Breast epithelium (tissue), 4 donors: ENCODE measurements around the gene TECR. TPM values are rescaled to one million over a fixed set of nuclear protein-coding genes. Genes with fewer than 3 reads are reported as not detected.

Source experiments
- DNase-seq, 2 donors: peaks; one replicate each; pipeline ENCODE4 v3.0.0-alpha.2; 2019; ENCODE audit warnings: low spot score in 2 of 2
- H3K27ac ChIP-seq, 2 donors: fragments of 200-600 bp; sonication (generic) in 1 of 2; one replicate each; pipeline ENCODE4 v1.5.1; 2016 to 2019; ENCODE audit warnings: mild to moderate bottlenecking in 1 of 2
- H3K27me3 ChIP-seq, 2 donors: fragments of 200-600 bp; sonication (generic) in 1 of 2; one replicate each; pipeline versions ENCODE4 v1.5.1 to v1.6.0; 2017 to 2019; ENCODE audit warnings: control low read depth in 1 of 2, mild to moderate bottlenecking in 1 of 2
- H3K36me3 ChIP-seq: fragments of 200-600 bp; one replicate; pipeline ENCODE4 v1.5.1; 2019
- H3K4me1 ChIP-seq, 2 donors: fragments of 200-600 bp; sonication (generic); one replicate each; pipeline ENCODE4 v1.5.1; 2016 to 2019; ENCODE audit warnings: control low read depth in 1 of 2
- H3K4me3 ChIP-seq, 3 donors: fragments of 200-600 bp; sonication (generic); 1 replicate in 2 of 3; 2 replicates in 1 of 3; pipeline ENCODE4 v1.5.1; 2016 to 2019; ENCODE audit warnings: mild to moderate bottlenecking in 3 of 3, moderate library complexity in 2 of 3
- H3K9me3 ChIP-seq, 2 donors: fragments of 200-600 bp; sonication (generic) in 1 of 2; one replicate each; pipeline ENCODE4 v1.5.1; 2016 to 2019; ENCODE audit warnings: control low read depth in 1 of 2
- CTCF ChIP-seq, 3 donors: fragments of 450-650 bp; IDR thresholded peaks; one replicate each; pipeline ENCODE4 v1.5.1; 2016 to 2017; ENCODE audit warnings: antibody characterized with exemption in 3 of 3, mild to moderate bottlenecking in 3 of 3, moderate library complexity in 3 of 3
- POLR2A ChIP-seq: fragments of 450-650 bp; IDR thresholded peaks from one replicate; pipeline ENCODE4 v1.6.1; 2016; ENCODE audit warnings: antibody characterized with exemption, mild to moderate bottlenecking, moderate library complexity
- POLR2AphosphoS5 ChIP-seq, 3 donors: sonication (generic); formaldehyde crosslinking; IDR thresholded peaks; one replicate each; pipeline ENCODE4 v1.6.1; 2017; ENCODE audit warnings: antibody characterized with exemption in 3 of 3
- intact Hi-C: fragments of 100-400 bp; cut with DNase I; formaldehyde crosslinking; loops from one replicate; pipeline ENCODE4 v1.15.1; 2023; ENCODE audit warnings: low total_unique reads
- total RNA-seq, 3 donors: library from RNA; depleted of rRNA; stranded (reverse); fragments of >200 nt; gene quantifications; one replicate each; pipeline ENCODE4 v1.1.0, GENCODE V29; 2016

Gene TECR
- total RNA-seq, 3 donors from 2014 or later, result 36.1 to 66.9 (median 43.4) TPM

DNA sequence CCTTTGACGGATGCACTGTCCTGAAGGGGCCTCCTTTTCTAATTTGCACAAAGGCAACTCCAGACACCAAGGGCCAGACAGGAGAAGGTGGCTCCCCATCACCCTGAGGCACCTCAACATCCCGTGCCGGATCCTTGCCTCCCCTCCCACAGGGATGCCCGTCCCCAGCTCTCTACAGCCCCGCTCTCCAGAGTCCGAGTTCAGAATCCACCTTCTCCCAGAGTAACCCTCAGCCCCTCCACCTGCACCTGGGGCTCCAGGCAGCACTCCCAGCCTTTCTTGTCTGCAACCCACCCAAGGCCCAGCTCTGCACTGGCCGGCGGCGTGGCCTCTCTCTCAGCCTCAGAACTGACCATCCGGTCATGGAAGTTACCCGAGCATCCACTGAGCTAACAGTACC, 37.7 kb downstream of the TECR start:
- no peaks in the 10 kb centered on the region for H3K9me3 ChIP-seq
- intact Hi-C loops, result loop anchor here (10.0 kb wide), 1 partner anchor 118 kb away; no protein-coding TSS in a partner anchor
- no peaks in the 10 kb centered on the region for H3K36me3 ChIP-seq

DNA sequence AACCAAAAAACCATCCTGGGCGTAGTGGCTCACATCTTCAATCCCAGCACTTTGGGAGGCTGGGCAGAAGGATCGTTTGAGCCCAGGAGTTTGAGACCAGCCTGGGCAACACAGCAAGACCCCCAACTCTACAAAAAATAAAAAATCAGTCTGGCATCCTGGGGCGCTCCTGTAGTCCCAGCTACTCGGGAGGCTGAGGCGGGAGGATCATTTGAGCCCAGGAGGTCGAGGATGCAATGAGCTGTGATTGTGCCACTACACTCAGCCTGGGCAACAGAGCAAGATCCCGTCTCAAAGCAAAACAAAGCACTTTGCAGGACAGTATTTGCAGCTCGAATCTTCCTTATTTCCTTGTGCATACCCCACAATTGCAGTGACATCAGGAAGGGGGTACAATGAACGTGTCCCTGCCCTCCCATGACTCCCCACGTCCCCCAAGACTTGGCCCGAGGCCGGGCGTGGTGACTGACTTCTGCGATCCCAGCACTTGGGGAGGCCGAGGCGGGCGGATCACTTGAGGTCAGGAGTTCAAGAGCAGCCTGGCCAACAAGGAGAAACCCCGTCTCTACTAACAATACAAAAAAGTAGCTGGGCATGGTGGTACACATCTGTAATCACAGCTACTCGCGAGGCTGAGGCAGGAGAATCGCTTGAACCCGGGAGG, 41.6 kb downstream of the TECR start:
- Histone ChIP-seq H3K36me3 (no peaks in the 10 kb centered on the region), H3K27ac (no peak overlapping the region), H3K4me1 (peaks cover 5 to 12% of the 10 kb centered on the region in 2 donors), H3K9me3 (no peaks in the 10 kb centered on the region), H3K27me3 (no peaks in the 10 kb centered on the region), H3K4me3 (peak overlapping the region; percentile 84 to 97 (median 89))
- intact Hi-C loops, result loop anchor here (5.0 kb wide), 1 partner anchor 861 kb away; no protein-coding TSS in a partner anchor
- no peak for DNase-seq
- TF ChIP-seq POLR2A (no peak), POLR2AphosphoS5 (IDR thresholded peaks at IDR 0.05) (no peak), CTCF (IDR thresholded peaks at IDR 0.05) (no peak)

More for the DNA sequence above, 37.7 kb downstream of the TECR start:
- DNase-seq, result no peak
- Histone ChIP-seq H3K27ac (no peak overlapping the region), H3K4me1 (peaks cover 12 to 25% of the 10 kb centered on the region in 2 donors), H3K4me3 (no peak overlapping the region), H3K27me3 (no peaks in the 10 kb centered on the region)
- no peak for TF ChIP-seq CTCF (IDR thresholded peaks at IDR 0.05)
- no peak for TF ChIP-seq POLR2AphosphoS5 (IDR thresholded peaks at IDR 0.05)
- TF ChIP-seq POLR2A, result no peak

DNA sequence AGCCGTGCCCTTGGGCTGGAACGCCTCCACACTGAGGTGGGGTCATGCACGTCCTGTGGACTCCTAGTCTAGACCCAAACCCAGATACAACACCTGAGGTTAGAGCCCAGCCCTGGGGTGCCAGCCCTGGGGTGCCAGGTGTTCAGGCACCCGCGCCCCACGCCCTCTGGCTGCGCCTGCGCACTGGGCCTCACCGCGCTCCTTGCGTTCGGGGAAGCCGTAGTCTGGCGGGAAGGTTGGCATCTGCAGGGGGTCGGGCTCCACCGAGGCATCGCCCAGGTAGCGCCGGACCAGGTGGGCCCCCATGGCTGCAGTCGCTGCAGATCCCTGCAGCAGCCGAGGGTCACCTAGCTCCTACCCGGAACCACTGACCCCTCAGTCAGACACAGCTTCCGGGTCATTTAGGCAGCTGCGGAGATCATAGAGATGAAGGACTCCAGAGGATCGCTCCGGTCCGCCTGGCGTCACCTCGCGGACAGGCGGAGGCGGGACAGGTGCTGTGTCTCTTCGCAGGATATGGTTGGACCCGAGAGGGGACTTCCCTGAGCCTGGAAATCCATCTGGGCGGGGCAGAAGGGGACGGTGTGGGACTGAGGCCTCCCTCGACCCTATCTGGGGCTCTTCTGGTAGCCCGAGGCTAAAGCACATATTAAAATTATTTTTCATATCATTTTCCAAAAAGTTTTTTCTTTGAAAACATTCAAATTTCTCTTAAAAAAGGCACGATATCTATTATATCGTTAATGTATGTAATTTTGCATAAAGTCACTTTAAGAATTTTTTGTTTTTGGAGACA, 42.5 kb downstream of the TECR start, which contains the start of gene NDUFB7:
Gene NDUFB7 (minus strand): TSS at position 372 of the 796 bp plus-strand sequence. CDS start 66 bp downstream, at position 306.
- Histone ChIP-seq H3K4me1 (peaks cover 5 to 12% of the 10 kb centered on the region in 2 donors), H3K27me3 (no peaks in the 10 kb centered on the region), H3K9me3 (no peaks in the 10 kb centered on the region), H3K27ac (peak within 1 kb of the TSS; percentile 71 to 79), H3K4me3 (peak within 1 kb of the TSS; percentile 84 to 97 (median 89)), H3K36me3 (no peaks in the 10 kb centered on the region)
- TF ChIP-seq CTCF (IDR thresholded peaks at IDR 0.05) (peak; percentile 55 to 80 (median 66)), POLR2AphosphoS5 (IDR thresholded peaks at IDR 0.05) (peak; percentile 78 to 87 (median 80)), POLR2A (no peak)
- intact Hi-C loops, result loop anchor here (5.0 kb wide), 1 partner anchor 860 kb away; no protein-coding TSS in a partner anchor
- DNase-seq, result peak; percentile 87 to 89

DNA sequence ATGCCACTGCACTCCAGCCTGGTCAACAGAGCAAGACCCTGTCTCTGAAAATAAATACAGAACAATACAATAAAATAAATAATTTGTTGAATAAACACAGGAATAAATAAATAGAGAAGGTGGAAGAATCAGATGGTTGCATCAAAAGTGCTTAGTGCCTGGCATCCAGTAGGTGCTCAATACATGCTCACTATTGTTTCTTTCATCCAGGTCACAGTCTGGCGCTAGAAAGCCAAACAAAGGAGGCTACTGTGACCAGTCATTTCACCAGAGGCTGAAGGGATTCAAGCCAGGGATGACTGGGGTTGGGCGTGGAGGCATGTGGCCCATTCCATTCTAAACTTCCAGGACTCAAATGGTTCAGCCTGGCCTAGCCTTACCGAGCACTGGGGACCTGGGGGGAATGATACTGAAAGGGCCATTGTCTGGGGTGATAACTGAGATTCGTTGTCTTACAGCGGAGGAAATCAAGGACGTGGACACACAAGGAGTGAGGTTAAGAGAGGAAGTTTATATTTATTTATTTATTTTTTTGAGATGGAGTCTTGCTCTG, 46.1 kb downstream of the TECR start:
- no peaks in the 10 kb centered on the region for H3K27me3 ChIP-seq
- H3K4me3 ChIP-seq, result no peak overlapping the region
- intact Hi-C loops, result no loop called here
- no peak for DNase-seq
- no peak for TF ChIP-seq POLR2A
- TF ChIP-seq CTCF (IDR thresholded peaks at IDR 0.05), result no peak
- no peak for TF ChIP-seq POLR2AphosphoS5 (IDR thresholded peaks at IDR 0.05)
- H3K36me3 ChIP-seq, result no peaks in the 10 kb centered on the region
- no peak overlapping the region for H3K27ac ChIP-seq
- H3K4me1 ChIP-seq, result peaks cover 5 to 8% of the 10 kb centered on the region in 2 donors
- no peaks in the 10 kb centered on the region for H3K9me3 ChIP-seq
